Hematopoietic multipotent progenitor cell treated with erythropoietin and hydrocortisone succinate and interleukin-3 and kit ligand, for 4 days (in vitro differentiated cells): ENCODE data around the gene RHOJ.

Experiments
- DNase-seq: peaks from one replicate; pipeline ENCODE4 v3.0.0-alpha.2; 2015

RHOJ gene

GRCh38 chr14:63209160-63209559 is 4.9 kb downstream of the RHOJ start:
- no peak for DNase-seq

GRCh38 chr14:63210812-63211211 is 6.6 kb downstream of the RHOJ start:
- no peak for DNase-seq

- DNase-seq: no peak
These were observed 8.0 kb downstream of the RHOJ start for GRCh38 chr14:63212209-63212608.

- no peak for DNase-seq
These were observed 8.7 kb downstream of the RHOJ start for GRCh38 chr14:63212776-63213500.

GRCh38 chr14:63214417-63215196 is 10.4 kb downstream of the RHOJ start:
- no peak for DNase-seq

- no peak for DNase-seq
These were observed 16.3 kb downstream of the RHOJ start for GRCh38 chr14:63220526-63220925.

GRCh38 chr14:63223596-63223995 is 19.4 kb downstream of the RHOJ start:
- DNase-seq: no peak

GRCh38 chr14:63224196-63224595 is 20.0 kb downstream of the RHOJ start:
- no peak for DNase-seq

GRCh38 chr14:63228217-63228616 is 24.0 kb downstream of the RHOJ start:
- no peak for DNase-seq

- DNase-seq: no peak
These were observed 25.3 kb downstream of the RHOJ start for GRCh38 chr14:63229330-63230059.

- DNase-seq: no peak
These were observed 27.5 kb downstream of the RHOJ start for GRCh38 chr14:63231766-63232165.

- no peak for DNase-seq
These were observed 33.5 kb downstream of the RHOJ start for GRCh38 chr14:63237791-63238190.

GRCh38 chr14:63240221-63240620 is 36.0 kb downstream of the RHOJ start:
- DNase-seq: no peak

GRCh38 chr14:63241096-63241495 is 36.9 kb downstream of the RHOJ start:
- no peak for DNase-seq

- no peak for DNase-seq
These were observed 39.4 kb downstream of the RHOJ start for GRCh38 chr14:63243646-63244045.

GRCh38 chr14:63245893-63246292 is 41.6 kb downstream of the RHOJ start:
- DNase-seq: no peak

- no peak for DNase-seq
These were observed 44.0 kb downstream of the RHOJ start for GRCh38 chr14:63248211-63248610.

GRCh38 chr14:63249092-63249491 is 44.8 kb downstream of the RHOJ start:
- no peak for DNase-seq

- no peak for DNase-seq
These were observed 53.1 kb downstream of the RHOJ start for GRCh38 chr14:63257299-63257698.

GRCh38 chr14:63262446-63262845 is 58.2 kb downstream of the RHOJ start:
- no peak for DNase-seq

- no peak for DNase-seq
These were observed 61.9 kb downstream of the RHOJ start for GRCh38 chr14:63266106-63266505.

- no peak for DNase-seq
These were observed 62.9 kb downstream of the RHOJ start for GRCh38 chr14:63267171-63267570.

- no peak for DNase-seq
These were observed 64.5 kb downstream of the RHOJ start for GRCh38 chr14:63268771-63269170.
